Measurements from ENCODE around the gene SYNDIG1.

Gene SYNDIG1

DNA sequence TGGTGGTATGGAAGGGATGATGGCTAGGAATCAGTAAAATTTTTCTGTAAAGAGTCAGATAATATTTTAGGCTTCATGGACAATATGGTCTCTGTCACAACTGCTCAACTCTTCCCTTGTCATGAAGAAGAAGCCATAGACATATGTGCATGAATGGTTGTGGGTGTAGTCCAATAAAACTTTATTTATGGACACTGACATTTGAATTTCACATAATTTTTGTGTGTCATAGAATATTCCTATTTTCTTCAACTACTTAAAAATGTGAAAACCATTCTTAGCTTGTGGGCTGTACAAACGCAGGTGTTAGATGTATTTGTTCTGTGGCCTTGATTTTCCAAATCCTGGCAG lies 59.9 kb downstream of the SYNDIG1 start:
- DNase-seq: no peak

DNA sequence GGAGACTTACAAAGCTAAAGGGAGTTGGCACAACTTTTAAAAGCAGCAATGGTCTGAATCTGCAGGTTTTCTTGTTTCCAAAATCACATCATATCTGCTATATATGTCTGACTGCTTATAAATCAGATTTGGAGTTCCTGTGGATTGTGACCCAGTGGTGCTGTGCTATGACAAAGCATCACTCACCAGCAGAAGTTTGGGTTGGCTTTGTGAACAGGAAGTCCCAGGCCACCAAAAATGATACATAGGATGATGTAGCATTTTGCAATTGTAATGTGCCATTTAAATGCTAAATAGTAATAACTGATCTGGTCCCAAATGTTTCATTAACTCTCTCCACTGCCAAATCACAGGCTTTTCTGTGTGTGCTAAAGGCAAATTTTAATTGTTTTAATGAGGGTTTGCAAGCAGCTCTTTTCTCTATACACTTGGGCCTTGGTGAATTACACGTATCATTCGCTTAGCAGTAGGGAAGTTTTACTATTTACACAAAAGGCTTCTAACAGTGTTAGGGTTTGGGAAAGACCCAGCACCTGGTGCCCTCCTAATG lies 60.8 kb downstream of the SYNDIG1 start:
- DNase-seq: no peak

DNA sequence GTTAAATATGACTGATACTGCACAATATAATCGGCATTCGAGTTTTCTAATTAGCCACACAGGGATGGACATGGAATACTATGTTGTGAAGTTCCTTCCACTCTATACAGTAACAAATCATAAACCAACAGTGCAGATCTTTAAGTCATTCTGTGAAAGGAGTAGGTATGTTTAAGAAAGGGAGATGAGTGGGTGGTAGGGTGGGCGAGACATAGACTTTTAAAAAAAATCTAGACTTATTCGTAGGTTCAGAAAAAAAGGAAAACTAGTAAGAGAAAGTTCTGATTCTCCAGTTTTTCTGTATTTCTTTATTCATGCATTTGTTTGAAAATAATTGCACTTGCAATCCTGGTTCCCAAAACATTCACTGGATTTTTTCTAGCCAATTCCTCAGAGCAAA lies 61.8 kb downstream of the SYNDIG1 start:
- DNase-seq: no peak

DNA sequence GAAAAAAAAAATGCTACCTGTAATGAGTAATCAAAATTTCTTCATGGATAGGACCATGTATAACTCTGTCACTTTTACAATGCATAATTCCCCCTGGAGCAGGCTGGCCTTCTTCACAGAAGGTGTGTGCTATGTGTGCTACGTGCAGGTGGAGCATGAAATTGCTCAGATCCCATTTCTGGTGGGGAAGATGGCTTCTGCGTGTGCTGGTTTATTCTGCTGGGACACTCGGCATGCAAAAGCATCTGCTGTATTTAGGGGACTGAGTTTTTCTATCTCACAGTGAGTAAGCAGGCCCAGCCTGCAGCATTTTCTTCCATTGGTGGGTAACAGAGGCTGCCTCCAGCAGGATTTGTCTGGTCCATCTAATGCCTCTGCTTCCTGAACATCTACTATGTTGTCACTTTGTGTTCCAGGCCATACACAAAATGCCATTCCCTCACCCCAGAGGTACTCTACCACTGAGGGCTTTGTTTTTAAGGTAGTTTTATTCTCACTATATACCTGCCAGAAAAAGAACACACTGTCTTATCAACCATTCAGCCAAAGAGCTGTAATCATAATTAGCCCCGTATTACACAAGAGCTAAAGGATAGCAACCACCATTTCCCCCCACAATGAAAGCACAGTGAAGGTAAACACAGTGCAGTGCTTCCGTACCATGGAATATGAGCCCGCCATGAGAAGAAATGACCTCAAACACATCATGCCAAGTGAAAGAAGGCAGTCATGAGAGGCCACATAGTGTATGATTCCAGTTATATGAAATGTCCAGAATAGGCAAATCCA lies 62.4 kb downstream of the SYNDIG1 start:
- no peak for DNase-seq

DNA sequence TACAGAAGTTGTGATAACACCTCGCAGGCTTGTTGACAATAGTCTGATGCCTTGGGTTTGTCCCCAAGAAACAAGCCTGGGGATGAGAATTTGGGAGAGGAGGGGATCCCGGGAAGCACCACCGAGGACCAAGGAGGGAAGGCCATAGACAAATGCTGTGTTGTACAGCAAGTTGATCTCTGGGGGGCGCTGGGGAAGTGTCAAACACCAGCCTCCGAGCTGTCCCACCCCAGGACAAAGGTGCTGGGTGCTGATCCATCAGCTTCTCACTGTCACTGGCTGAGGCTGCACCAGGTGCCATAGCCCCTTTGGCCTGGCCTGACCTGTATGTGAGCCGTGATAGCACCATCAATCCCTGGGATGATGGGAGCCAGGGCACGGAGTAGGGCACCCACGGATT lies 64.0 kb downstream of the SYNDIG1 start:
- no peak for DNase-seq

DNA sequence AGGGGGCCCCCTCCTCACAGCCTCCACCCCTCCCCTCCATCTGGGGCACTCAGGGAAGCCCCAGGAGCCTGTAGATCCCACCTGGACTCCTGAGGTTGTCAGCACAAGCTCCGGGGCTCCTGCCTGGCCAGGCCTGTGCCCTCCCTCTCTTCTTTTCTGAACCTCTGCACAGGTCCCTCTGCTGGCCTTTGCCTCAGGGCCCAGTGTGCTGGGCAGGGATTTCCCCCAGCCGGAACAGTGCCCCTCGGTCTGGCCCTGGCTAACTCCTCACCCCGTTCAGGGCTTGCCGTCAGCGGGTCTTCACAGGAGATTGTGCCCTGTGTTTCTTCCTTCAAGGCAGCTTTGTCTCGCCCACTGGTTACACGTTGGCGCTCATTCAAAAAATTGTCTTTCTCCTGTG lies 64.9 kb downstream of the SYNDIG1 start:
- DNase-seq: no peak

DNA sequence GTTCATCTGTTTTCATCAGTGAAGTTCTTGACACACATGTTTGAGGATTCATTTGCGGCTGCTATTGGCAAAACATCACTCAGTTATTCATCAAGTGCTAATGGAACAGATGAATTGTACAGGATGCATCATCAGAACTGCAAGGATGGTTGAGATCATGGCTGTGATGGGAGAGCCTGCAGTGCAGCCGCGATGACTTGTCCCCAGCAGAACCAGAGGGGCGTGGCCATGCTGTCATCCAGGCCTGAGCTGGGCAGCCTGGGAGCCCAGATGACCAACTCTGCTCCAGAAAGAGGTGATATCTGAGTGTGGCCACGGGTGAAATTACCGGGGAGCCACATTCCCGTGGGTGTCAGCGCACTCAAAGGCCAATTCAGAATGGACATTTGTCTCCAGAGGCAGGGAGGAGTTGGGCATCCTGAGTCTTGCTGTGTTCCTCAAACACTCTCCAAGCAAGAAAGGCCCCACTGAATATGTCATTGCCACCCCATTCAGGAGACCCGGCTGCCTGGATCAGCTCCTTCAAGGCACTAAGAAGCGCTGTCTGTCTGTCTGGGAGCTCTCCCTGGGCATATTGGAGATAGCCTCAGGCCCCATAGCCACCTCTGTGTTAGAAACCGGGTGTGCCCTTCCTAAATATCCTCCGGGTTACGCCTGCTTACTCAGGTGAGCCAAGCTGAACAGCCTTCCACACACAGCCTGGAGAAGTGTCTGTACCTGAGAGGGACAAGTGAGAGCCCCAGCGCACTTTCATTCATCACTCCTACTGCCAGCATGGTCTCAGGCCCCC lies 66.7 kb downstream of the SYNDIG1 start:
- DNase-seq: no peak

DNA sequence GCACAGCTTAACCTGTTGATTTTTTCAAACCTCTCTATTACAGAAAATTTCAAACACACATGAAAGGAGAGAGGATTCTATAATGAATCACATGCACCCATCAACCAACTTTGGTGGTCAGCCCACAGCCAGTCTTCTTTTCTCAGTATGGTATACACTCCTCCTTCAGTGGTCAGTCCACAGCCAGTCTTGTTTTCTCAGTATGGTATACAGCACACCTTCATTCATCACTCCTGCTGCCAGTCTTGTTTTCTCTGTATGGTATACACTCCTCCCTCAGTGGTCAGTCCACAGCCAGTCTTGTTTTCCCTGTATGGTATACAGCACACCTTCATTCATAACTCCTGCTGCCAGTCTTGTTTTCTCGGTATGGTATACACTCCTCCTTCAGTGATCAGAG lies 67.8 kb downstream of the SYNDIG1 start:
- no peak for DNase-seq

DNA sequence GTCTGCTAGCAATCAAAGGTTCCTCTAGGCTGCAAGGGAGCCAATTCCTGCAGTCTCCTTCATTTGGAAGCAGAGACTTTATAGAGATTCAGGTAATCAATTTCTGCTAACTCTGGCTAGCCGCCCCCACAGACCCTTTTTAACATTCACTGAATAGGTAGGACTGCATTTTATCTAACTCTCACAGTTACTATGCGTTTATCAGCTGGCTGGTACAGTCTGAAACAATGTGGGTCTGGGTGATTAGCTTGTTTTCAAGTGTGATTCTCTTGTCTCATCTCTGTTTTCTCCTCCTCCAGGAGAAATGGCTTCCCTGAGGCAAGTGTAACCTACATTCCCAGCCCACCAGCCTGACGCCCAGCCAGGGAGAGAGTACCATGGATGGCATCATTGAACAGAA lies 73.3 kb downstream of the SYNDIG1 start:
- DNase-seq: no peak

DNA sequence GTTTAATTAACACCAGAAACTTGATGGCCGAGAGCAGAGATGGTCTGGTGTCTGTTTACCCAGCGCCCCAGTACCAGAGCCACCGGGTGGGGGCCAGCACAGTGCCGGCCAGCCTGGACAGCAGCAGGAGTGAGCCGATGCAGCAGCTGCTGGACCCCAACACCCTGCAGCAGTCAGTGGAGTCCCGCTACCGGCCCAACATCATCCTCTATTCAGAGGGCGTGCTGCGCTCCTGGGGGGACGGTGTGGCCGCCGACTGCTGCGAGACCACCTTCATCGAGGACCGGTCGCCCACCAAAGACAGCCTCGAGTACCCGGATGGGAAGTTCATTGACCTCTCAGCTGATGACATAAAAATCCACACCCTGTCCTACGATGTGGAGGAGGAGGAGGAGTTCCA lies 73.7 kb downstream of the SYNDIG1 start:
- no peak for DNase-seq

DNA sequence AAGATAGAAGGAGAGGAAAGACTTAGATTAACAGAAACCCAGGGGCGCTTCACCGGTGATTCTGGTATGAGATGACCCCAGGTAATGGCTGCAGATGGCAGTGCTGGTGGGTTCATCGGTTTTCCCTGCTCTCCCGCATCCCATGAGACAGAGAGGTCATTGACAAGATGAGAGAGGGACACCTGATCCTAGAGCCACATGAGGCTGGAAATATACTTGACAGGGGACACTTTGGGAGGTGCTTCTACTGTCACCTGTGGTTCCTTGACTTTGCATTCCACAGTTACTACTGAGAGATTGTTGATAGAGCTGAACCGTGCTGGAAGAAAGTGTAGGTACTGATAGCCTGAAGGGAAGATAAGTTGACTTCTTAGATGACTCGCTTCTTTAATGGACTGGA lies 74.3 kb downstream of the SYNDIG1 start:
- no peak for DNase-seq

DNA sequence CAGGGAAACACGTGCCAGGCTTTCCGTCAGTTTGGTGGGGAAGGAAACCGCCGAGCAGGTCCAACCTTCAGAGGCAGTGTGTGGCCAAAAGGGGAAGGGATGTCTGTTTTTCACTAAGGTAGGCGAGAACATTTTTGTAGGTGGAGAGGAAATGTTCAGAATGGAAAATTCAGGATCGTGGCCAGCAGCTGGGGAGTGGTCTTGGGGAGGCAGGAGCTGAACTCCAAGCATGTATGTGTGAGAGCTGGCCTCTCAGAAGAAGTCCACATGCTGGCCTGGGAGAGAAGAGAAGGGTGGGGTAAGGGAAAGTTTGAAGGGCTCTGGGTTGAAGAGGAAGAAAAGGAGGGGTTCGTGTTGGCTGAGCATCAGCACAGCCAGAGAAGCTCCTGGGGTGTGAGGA lies 74.9 kb downstream of the SYNDIG1 start:
- no peak for DNase-seq

DNA sequence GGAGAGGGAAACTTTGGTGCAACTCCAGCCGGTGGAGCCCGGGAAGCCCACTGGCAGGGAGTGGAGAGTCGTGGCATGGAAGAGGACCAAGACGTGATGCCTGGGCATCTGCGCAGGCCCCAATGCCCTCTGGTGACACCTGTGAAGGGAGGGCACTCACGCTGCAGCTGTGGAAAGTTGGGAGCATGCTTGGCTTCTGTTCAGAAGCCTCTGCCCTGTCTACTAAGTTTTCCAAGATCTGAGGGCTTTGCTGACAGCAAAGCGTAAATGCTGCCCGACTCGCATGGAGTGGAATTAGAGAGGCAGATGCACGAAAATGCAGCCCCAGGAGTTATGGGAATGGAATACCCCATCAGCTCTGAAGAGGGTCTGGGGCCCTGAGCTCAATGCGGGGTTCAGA lies 75.7 kb downstream of the SYNDIG1 start:
- DNase-seq: no peak

DNA sequence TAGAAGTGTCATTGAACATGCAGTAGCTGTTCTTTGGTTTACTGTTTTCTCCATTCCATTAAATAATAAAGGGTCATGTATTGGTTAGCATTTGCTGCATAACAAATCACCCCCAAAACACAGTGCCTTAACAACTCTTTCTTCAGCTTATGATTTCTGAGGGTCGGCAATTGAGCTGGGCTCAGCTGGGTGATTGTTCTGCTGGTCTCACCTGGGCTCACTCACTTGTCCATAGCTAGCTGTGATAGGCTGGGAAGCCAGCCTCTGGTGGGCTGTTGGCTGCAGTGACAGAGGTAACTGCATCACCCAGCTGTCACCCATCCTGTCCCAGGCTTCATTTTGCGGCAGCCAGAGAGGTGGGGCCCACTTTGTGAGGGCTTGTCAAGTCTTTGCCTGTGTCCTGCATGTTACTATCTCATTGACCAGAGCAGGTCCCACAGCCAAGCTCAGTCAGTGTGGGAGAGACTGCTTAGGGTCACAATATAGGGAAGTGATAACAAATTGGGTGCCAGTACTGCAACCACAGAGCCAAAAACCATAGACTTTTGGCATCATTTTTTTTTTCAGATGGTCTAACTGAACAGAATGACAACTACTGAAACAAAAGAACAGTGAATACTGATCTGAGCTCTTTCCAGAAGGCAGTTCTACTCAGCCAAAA lies 76.9 kb downstream of the SYNDIG1 start:
- DNase-seq: no peak

DNA sequence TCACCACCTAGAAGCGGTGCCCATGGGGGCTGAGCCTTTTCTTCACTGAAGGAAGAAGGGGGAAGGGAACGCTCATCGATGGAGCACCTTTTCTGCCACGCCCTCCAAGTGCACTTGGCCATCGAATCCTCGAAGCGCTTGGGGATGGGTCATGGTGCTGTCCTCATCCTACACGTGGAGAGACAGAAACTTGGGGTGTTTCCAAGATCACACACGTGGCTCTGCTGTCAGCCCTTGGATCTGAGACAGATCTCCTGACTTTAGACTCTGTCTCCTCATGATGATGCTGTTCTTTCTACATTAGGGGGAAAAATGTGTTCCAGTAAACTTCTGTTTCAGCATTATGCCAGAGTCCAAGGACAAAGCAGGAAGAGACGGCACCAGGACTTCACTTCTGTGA lies 78.5 kb downstream of the SYNDIG1 start:
- no peak for DNase-seq

DNA sequence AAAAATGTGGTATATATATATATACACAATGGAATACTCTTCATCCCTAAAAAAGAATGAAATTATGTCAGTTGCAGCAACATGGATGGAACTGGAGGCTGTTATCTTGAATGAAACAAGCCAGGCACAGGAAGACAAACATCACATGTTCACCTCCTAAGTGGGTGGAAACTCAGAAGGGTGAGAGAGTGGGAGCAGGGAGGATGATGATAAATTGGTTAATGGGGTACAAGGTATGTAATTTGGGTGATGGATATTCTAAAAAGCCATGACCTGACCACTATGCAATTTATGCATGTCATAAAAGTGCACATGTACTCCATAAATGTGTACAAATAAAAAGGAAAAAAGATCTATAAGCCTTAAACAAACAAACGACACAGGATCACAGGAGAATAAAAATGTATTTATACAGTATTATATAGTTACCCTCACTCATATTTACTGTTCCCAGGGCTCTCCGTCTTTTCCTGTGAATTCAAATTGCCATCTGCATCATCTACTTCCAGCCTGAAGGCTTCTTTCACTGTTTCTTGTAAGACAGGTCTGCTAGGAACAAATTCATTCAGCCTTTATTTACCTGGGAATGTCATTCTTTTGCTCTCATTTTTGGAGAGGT lies 89.8 kb downstream of the SYNDIG1 start:
- no peak for DNase-seq

DNA sequence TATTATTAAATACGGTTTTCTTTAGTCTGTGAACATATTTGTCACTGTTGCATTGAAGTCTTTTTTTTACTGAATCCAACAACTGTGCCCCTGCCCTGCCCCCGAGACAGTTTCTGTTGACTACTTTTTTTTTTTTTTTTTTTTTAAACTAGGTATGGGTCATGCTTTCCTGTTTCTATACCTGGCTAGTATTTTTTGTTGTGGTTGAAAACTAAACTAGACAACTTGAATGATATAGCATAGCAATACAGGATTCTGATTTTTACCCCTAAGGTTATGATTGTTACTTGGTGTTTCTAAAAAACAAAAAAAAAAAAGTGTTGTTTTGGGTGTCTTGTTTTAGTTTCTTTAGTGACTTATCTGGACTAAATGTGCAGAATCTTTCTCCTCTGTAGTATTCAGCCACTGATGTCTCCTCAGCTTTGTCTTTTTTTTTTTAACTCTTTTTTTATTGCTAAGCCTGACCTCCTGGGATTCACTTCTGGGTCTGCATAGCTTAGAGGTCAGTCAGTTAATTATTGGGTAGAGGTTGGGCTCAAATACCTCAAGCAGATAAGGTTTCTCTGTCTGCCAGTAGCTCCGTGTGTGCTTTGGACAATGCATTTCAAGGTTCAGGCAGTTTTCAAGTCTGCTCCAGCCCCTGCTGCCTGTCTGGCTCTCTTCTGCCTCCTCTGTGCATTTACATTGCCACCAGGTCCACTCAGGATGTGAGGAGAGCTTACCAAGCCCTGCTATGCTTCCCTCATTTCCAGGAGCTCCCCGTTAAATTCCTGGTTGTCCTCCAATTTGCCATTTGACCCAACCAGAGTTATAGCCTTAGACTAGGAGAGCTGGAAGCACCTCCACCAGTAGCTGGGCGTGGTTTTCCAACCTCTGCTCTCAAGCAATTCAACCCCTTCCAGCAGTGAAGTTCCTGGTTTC lies 91.4 kb downstream of the SYNDIG1 start:
- no peak for DNase-seq

DNA sequence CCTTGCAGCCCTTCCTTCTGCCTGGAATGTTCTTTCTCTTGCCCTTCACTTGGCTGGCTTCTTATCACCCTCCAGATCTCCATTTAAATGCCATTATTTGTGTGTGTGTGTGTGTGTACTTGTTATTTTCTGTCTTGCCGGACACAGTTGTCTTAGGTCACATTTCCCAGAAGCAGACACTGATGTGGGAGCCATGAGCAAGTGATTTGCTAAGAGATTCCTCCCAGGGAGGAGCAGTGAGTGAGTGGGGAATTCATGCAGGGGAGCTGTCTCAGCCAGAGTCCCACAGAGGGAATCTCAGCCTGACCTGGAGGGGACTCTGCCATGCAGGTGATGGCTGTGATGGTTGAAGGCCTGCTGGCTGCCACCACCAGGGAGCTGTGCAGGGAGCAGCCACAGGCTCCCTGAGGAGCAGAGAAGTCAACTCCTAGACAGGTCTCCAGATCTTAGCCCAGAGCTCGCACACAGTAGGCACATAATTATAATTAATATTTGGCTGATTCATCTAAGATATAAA lies 96.5 kb downstream of the SYNDIG1 start:
- no peak for DNase-seq

DNA sequence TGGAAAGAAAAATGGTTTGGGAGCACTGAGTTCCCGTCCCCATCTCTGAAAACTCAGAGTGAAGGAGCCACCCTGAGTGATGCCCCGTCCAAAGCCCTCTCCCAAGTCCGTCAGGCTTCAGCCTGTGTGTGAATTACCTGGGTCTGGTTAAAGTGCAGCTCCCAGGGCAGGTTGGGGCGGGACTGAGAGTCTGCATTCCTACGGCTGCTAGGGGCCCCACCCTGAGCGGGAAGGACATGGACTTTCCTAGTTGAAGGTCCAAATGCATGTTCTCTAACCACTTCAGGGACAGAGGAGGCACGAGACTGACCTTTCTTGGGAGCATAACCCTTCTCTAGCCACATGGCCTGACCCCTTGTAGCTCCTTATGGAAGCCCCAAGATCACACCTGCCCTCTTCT lies 97.2 kb downstream of the SYNDIG1 start:
- no peak for DNase-seq

DNA sequence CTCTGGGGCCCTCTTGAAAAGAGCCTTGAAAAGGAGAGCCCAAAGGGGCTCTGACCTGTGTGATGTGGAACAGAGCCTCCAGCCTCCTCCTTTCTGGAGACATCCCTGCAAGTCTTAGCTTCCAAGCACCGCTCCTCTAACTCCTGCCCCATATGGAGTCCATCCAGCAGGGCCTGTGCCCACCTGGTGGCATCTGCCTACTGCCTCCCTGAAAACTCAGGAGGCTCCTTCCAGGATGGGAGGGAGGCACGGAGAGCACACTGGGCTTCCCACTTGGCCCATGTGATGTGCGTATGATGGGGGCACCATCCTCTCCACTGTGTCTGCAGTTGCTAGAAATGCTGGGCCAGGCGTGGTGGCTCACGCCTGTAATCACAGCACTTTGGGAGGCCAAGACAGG lies 98.1 kb downstream of the SYNDIG1 start:
- no peak for DNase-seq

DNA sequence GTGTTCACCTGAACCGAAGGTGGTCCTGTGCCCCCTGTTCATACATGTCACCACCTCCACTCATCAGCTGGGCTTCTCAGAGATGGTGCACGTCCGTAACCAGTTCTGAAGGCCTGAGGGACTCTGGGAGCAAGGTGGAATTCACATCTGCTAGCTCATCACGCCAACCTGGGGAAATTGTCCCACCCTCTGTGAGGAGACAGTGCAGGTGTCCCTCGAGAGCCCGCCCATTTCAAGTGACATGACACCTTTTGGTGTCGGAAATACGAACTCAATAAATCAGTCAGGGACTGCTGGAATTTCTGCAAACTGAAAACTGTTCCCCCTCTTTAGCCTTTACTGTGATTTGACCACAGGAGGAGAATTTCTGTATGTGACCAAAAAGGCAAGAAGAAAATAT lies 99.4 kb downstream of the SYNDIG1 start:
- DNase-seq: no peak

DNA sequence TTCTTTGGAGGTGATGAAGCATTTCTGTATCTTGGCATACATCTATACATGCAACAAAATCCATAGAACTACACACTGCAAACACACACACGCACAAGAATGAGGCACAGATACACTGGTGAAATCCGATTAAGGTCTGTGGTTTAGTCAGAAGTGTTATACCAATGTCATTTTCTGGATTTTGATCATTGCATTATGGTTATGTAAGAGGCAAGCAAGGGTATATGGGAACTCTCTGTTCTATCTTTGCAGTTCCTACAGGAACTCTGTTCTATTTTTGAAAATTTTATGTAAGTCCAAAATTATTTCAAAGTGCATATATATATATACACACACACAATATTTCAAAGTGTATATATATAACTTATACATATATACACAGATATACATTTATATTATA lies 101.7 kb downstream of the SYNDIG1 start:
- no peak for DNase-seq

All from CD4-positive, alpha-beta T cell treated with Interferon gamma for 1 hour (primary cell).